Measurements from ENCODE around the gene PGM1. TPM values are rescaled to one million over a fixed set of nuclear protein-coding genes. Genes with fewer than 3 reads are reported as not detected.
A peak's percentile ranks its signal among the peaks of the same experiment; 100 is the strongest.

Gene PGM1
- total RNA-seq, 3 donors from 2014 or later, result 59.0 to 130 (median 80.1) TPM

- no peaks in the 10 kb centered on the region for H3K9me3 ChIP-seq
- peaks cover 0 to 5% of the 10 kb centered on the region in 2 donors for H3K4me1 ChIP-seq
These were observed 47.7 kb downstream of the PGM1 start for GRCh38 chr1:63640633-63641567.

GRCh38 chr1:63641615-63642014 is 48.4 kb downstream of the PGM1 start:
- H3K4me1 ChIP-seq, result peaks cover 0 to 5% of the 10 kb centered on the region in 2 donors

More at GRCh38 chr1:63640633-63641567, 47.7 kb downstream of the PGM1 start:
- Histone ChIP-seq H3K36me3 (no peaks in the 10 kb centered on the region), H3K27ac (no peak overlapping the region), H3K4me3 (no peak overlapping the region), H3K27me3 (no peaks in the 10 kb centered on the region)
- intact Hi-C loops (cut with DNase I; ENCODE audit: low total_unique reads), result no loop called here
- no peak for DNase-seq (ENCODE audit: low spot score in 2 of 2)
- TF ChIP-seq POLR2AphosphoS5 (IDR thresholded peaks at IDR 0.05) (no peak), CTCF (IDR thresholded peaks at IDR 0.05) (no peak), POLR2A (IDR thresholded peaks at IDR 0.05) (no peak)

GRCh38 chr1:63642901-63643300 is 49.7 kb downstream of the PGM1 start:
- H3K9me3 ChIP-seq, result no peaks in the 10 kb centered on the region
- H3K27me3 ChIP-seq, result no peaks in the 10 kb centered on the region
- intact Hi-C loops (cut with DNase I; ENCODE audit: low total_unique reads), result no loop called here
- H3K4me1 ChIP-seq, result peaks cover 0 to 5% of the 10 kb centered on the region in 2 donors
- H3K4me3 ChIP-seq, result no peak overlapping the region
- no peak for DNase-seq (ENCODE audit: low spot score in 2 of 2)
- H3K36me3 ChIP-seq, result no peaks in the 10 kb centered on the region
- no peak overlapping the region for H3K27ac ChIP-seq
- TF ChIP-seq POLR2A (IDR thresholded peaks at IDR 0.05) (no peak), CTCF (IDR thresholded peaks at IDR 0.05) (no peak), POLR2AphosphoS5 (IDR thresholded peaks at IDR 0.05) (no peak)

More at GRCh38 chr1:63641615-63642014, 48.4 kb downstream of the PGM1 start:
- intact Hi-C loops (cut with DNase I; ENCODE audit: low total_unique reads), result no loop called here
- H3K36me3 ChIP-seq, result no peaks in the 10 kb centered on the region
- no peak overlapping the region for H3K27ac ChIP-seq
- DNase-seq (ENCODE audit: low spot score in 2 of 2), result no peak
- H3K4me3 ChIP-seq, result no peak overlapping the region
- H3K9me3 ChIP-seq, result no peaks in the 10 kb centered on the region
- no peaks in the 10 kb centered on the region for H3K27me3 ChIP-seq
- TF ChIP-seq POLR2AphosphoS5 (IDR thresholded peaks at IDR 0.05), result no peak
- TF ChIP-seq POLR2A (IDR thresholded peaks at IDR 0.05), result no peak
- no peak for TF ChIP-seq CTCF (IDR thresholded peaks at IDR 0.05)

GRCh38 chr1:63643517-63643916 is 50.3 kb downstream of the PGM1 start:
- H3K4me3 ChIP-seq, result no peak overlapping the region
- peak overlapping the region in 1 of 2 donors; percentile 34 for H3K27ac ChIP-seq
- intact Hi-C loops (cut with DNase I; ENCODE audit: low total_unique reads), result no loop called here
- no peak for TF ChIP-seq POLR2AphosphoS5 (IDR thresholded peaks at IDR 0.05)
- TF ChIP-seq CTCF (IDR thresholded peaks at IDR 0.05), result no peak
- TF ChIP-seq POLR2A (IDR thresholded peaks at IDR 0.05), result no peak
- H3K4me1 ChIP-seq, result peaks cover 0 to 5% of the 10 kb centered on the region in 2 donors
- DNase-seq (ENCODE audit: low spot score in 2 of 2), result no peak
- H3K9me3 ChIP-seq, result no peaks in the 10 kb centered on the region
- H3K36me3 ChIP-seq, result no peaks in the 10 kb centered on the region
- H3K27me3 ChIP-seq, result no peaks in the 10 kb centered on the region

- no peak for DNase-seq (ENCODE audit: low spot score in 2 of 2)
- Histone ChIP-seq H3K4me3 (no peak overlapping the region), H3K4me1 (peaks cover 0 to 5% of the 10 kb centered on the region in 2 donors), H3K9me3 (no peaks in the 10 kb centered on the region), H3K36me3 (no peaks in the 10 kb centered on the region), H3K27ac (peak overlapping the region in 1 of 2 donors; percentile 34), H3K27me3 (no peaks in the 10 kb centered on the region)
- TF ChIP-seq CTCF (IDR thresholded peaks at IDR 0.05) (no peak), POLR2A (IDR thresholded peaks at IDR 0.05) (no peak), POLR2AphosphoS5 (IDR thresholded peaks at IDR 0.05) (no peak)
- intact Hi-C loops (cut with DNase I; ENCODE audit: low total_unique reads), result no loop called here
These were observed 50.7 kb downstream of the PGM1 start for GRCh38 chr1:63643926-63644325.

All from breast epithelium (tissue), 4 donors.